GM18870 (cell line): ENCODE measurements around the gene TLCD3A.
"Not testable (repeated sequence)": the region's sequence is repeated elsewhere in the genome, so short reads cannot be mapped to it uniquely, and the experiment has no call there.

Source experiments
- ATAC-seq: cut with Tn5 transposase; IDR thresholded peaks from one replicate; pipeline ENCODE4 v1.9.1; 2021; ENCODE audit warnings: moderate library complexity; ENCODE audit not compliant: unreplicated experiment

Gene TLCD3A

GRCh38 chr17:746783-747629 is 14.6 kb downstream of the TLCD3A start:
- ATAC-seq: no peak

- not testable (repeated sequence) for ATAC-seq
These were observed 16.2 kb downstream of the TLCD3A start for GRCh38 chr17:748604-749003.

GRCh38 chr17:749359-749758 is 17.0 kb downstream of the TLCD3A start:
- ATAC-seq: not testable (repeated sequence)

GRCh38 chr17:750431-751037 is 18.1 kb downstream of the TLCD3A start:
- ATAC-seq: no peak

- ATAC-seq: peak; percentile 16
These were observed 19.0 kb downstream of the TLCD3A start for GRCh38 chr17:751269-752001.

- ATAC-seq: peak; percentile 76
These were observed 19.7 kb downstream of the TLCD3A start, which contains the start of gene GEMIN4 for GRCh38 chr17:752002-752619. TSS of gene GEMIN4 (minus strand) at chr17:752264. CDS start at chr17:752142, 122 bp downstream.

- ATAC-seq: no peak
These were observed 20.3 kb downstream of the TLCD3A start for GRCh38 chr17:752620-753219.

- no peak for ATAC-seq
These were observed 21.0 kb downstream of the TLCD3A start for GRCh38 chr17:753418-753817.

GRCh38 chr17:755319-755961 is 23.0 kb downstream of the TLCD3A start:
- ATAC-seq: not testable (repeated sequence)

GRCh38 chr17:756010-756567 is 23.7 kb downstream of the TLCD3A start:
- ATAC-seq: not testable (repeated sequence)

- no peak for ATAC-seq
These were observed 27.6 kb downstream of the TLCD3A start for GRCh38 chr17:759964-760363.

GRCh38 chr17:760371-760770 is 28.0 kb downstream of the TLCD3A start:
- ATAC-seq: no peak

GRCh38 chr17:767076-767475 is 34.7 kb downstream of the TLCD3A start:
- ATAC-seq: no peak

- no peak for ATAC-seq
These were observed 40.6 kb downstream of the TLCD3A start for GRCh38 chr17:773016-773415.

- no peak for ATAC-seq
These were observed 41.3 kb downstream of the TLCD3A start for GRCh38 chr17:773467-774312.

GRCh38 chr17:774313-774584 is 41.9 kb downstream of the TLCD3A start:
- ATAC-seq: no peak

GRCh38 chr17:778096-778495 is 45.7 kb downstream of the TLCD3A start:
- ATAC-seq: no peak

- peak; percentile 71 for ATAC-seq
These were observed 49.7 kb downstream of the TLCD3A start, which contains the start of the genes GLOD4 and MRM3 for GRCh38 chr17:781805-782731. TSS of gene GLOD4 (minus strand) at chr17:782280. CDS start at chr17:782255, 25 bp downstream. TSS of gene MRM3 (plus strand) at chr17:782353. CDS start at chr17:782379, 26 bp downstream.
